ENCODE results near the gene LINC01488.

Gene LINC01488

GRCh38 chr11:69516526-69516925 is 35.1 kb downstream of the LINC01488 start:
- H2BK120ac ChIP-seq (ENCODE audit: low read depth, low read length): no peak overlapping the region
- no peak overlapping the region for H3K23ac ChIP-seq (ENCODE audit: low read length in 2 of 2)
- peaks cover 10% of the 10 kb centered on the region for H3K9me3 ChIP-seq (ENCODE audit: control insufficient read depth, low read length)
- no peaks in the 10 kb centered on the region for H3K79me1 ChIP-seq (replicated peaks; ENCODE audit: low read length, poor library complexity, severe bottlenecking)
- no peak overlapping the region for H2AK5ac ChIP-seq (ENCODE audit: low read length, severe bottlenecking)
- no peaks in the 10 kb centered on the region for H3K4me1 ChIP-seq (ENCODE audit: control insufficient read depth, insufficient read depth, low read depth, low read length)
- peak overlapping the region; percentile 77 for H3K9ac ChIP-seq (ENCODE audit: low read length)
- H3K36me3 ChIP-seq (ENCODE audit: control insufficient read depth in 1 of 2, insufficient read depth in 2 of 2, low read depth in 1 of 2, low read length in 2 of 2): no peaks in the 10 kb centered on the region
- no peak overlapping the region for H3K4me2 ChIP-seq (ENCODE audit: low read length, poor library complexity, severe bottlenecking)
- no peak overlapping the region for H3K14ac ChIP-seq (ENCODE audit: low read length in 2 of 2)
- H2AFZ ChIP-seq (ENCODE audit: low read depth, low read length): no peak overlapping the region
- H4K91ac ChIP-seq (ENCODE audit: low read length): no peak overlapping the region
- H2BK5ac ChIP-seq (ENCODE audit: low read depth, low read length, poor library complexity, severe bottlenecking): no peak overlapping the region
- H4K8ac ChIP-seq (ENCODE audit: low read length): no peak overlapping the region
- H3K27ac ChIP-seq (ENCODE audit: low read length, poor library complexity, severe bottlenecking): no peak overlapping the region
- DNase-seq: no peak
- WGBS: 97% methylated on average over 3 of the region's 3 CpGs
- H3K18ac ChIP-seq (ENCODE audit: low read depth in 1 of 2, low read length in 2 of 2): no peak overlapping the region
- no peak overlapping the region for H3K4ac ChIP-seq (ENCODE audit: low read depth in 1 of 2, low read length in 2 of 2)
- peaks cover 0 to 22% of the 10 kb centered on the region in 2 experiments for H3K27me3 ChIP-seq (ENCODE audit: control insufficient read depth in 1 of 2, insufficient read depth in 1 of 2, low read length in 2 of 2)
- H3K4me3 ChIP-seq (ENCODE audit: insufficient read depth in 1 of 2, low read depth in 1 of 2, low read length in 2 of 2): no peak overlapping the region
- no peak overlapping the region for H2BK12ac ChIP-seq (ENCODE audit: low read length in 2 of 2)
- no peak overlapping the region for H2BK15ac ChIP-seq (ENCODE audit: low read depth, poor library complexity, severe bottlenecking)

- H3K4me2 ChIP-seq (ENCODE audit: low read length, poor library complexity, severe bottlenecking): no peak overlapping the region
- H2AK5ac ChIP-seq (ENCODE audit: low read length, severe bottlenecking): no peak overlapping the region
- DNase-seq: no peak
- no peak overlapping the region for H2BK12ac ChIP-seq (ENCODE audit: low read length in 2 of 2)
- H2BK15ac ChIP-seq (ENCODE audit: low read depth, poor library complexity, severe bottlenecking): no peak overlapping the region
- H3K23ac ChIP-seq (ENCODE audit: low read length in 2 of 2): no peak overlapping the region
- no peak overlapping the region for H3K27ac ChIP-seq (ENCODE audit: low read length, poor library complexity, severe bottlenecking)
- no peak overlapping the region for H3K4ac ChIP-seq (ENCODE audit: low read depth in 1 of 2, low read length in 2 of 2)
- H3K4me1 ChIP-seq (ENCODE audit: control insufficient read depth, insufficient read depth, low read depth, low read length): no peaks in the 10 kb centered on the region
- H4K91ac ChIP-seq (ENCODE audit: low read length): no peak overlapping the region
- no peak overlapping the region for H2BK120ac ChIP-seq (ENCODE audit: low read depth, low read length)
- no peak overlapping the region for H3K18ac ChIP-seq (ENCODE audit: low read depth in 1 of 2, low read length in 2 of 2)
- H3K79me1 ChIP-seq (replicated peaks; ENCODE audit: low read length, poor library complexity, severe bottlenecking): no peaks in the 10 kb centered on the region
- H3K9me3 ChIP-seq (ENCODE audit: control insufficient read depth, low read length): peaks cover 15% of the 10 kb centered on the region
- no peak overlapping the region for H2BK5ac ChIP-seq (ENCODE audit: low read depth, low read length, poor library complexity, severe bottlenecking)
- H3K4me3 ChIP-seq (ENCODE audit: insufficient read depth in 1 of 2, low read depth in 1 of 2, low read length in 2 of 2): peak overlapping the region in 1 of 2 experiments; percentile 63
- H3K36me3 ChIP-seq (ENCODE audit: control insufficient read depth in 1 of 2, insufficient read depth in 2 of 2, low read depth in 1 of 2, low read length in 2 of 2): peaks cover 0 to 8% of the 10 kb centered on the region in 2 experiments
- no peak overlapping the region for H2AFZ ChIP-seq (ENCODE audit: low read depth, low read length)
- peaks cover 0 to 21% of the 10 kb centered on the region in 2 experiments for H3K27me3 ChIP-seq (ENCODE audit: control insufficient read depth in 1 of 2, insufficient read depth in 1 of 2, low read length in 2 of 2)
- WGBS: 99% methylated on average over 4 of the region's 5 CpGs
- H4K8ac ChIP-seq (ENCODE audit: low read length): no peak overlapping the region
- no peak overlapping the region for H3K14ac ChIP-seq (ENCODE audit: low read length in 2 of 2)
- H3K9ac ChIP-seq (ENCODE audit: low read length): peak overlapping the region; percentile 77
Measured at GRCh38 chr11:69518081-69518950, 36.9 kb downstream of the LINC01488 start.

- Histone ChIP-seq H3K36me3 (ENCODE audit: control insufficient read depth in 1 of 2, insufficient read depth in 2 of 2, low read depth in 1 of 2, low read length in 2 of 2) (peaks cover 0 to 8% of the 10 kb centered on the region in 2 experiments), H2BK15ac (ENCODE audit: low read depth, poor library complexity, severe bottlenecking) (no peak overlapping the region), H4K8ac (ENCODE audit: low read length) (no peak overlapping the region), H2AK5ac (ENCODE audit: low read length, severe bottlenecking) (no peak overlapping the region), H2BK120ac (ENCODE audit: low read depth, low read length) (no peak overlapping the region), H3K4ac (ENCODE audit: low read depth in 1 of 2, low read length in 2 of 2) (no peak overlapping the region), H3K4me1 (ENCODE audit: control insufficient read depth, insufficient read depth, low read depth, low read length) (peaks cover 2% of the 10 kb centered on the region), H3K4me3 (ENCODE audit: insufficient read depth in 1 of 2, low read depth in 1 of 2, low read length in 2 of 2) (no peak overlapping the region), H3K18ac (ENCODE audit: low read depth in 1 of 2, low read length in 2 of 2) (no peak overlapping the region), H3K27me3 (ENCODE audit: control insufficient read depth in 1 of 2, insufficient read depth in 1 of 2, low read length in 2 of 2) (peaks cover 0 to 32% of the 10 kb centered on the region in 2 experiments), H3K9me3 (ENCODE audit: control insufficient read depth, low read length) (peaks cover 15% of the 10 kb centered on the region), H3K79me1 (replicated peaks; ENCODE audit: low read length, poor library complexity, severe bottlenecking) (no peaks in the 10 kb centered on the region), H4K91ac (ENCODE audit: low read length) (no peak overlapping the region), H3K4me2 (ENCODE audit: low read length, poor library complexity, severe bottlenecking) (no peak overlapping the region), H3K14ac (ENCODE audit: low read length in 2 of 2) (no peak overlapping the region), H3K23ac (ENCODE audit: low read length in 2 of 2) (no peak overlapping the region), H3K9ac (ENCODE audit: low read length) (no peak overlapping the region), H2AFZ (ENCODE audit: low read depth, low read length) (no peak overlapping the region), H2BK12ac (ENCODE audit: low read length in 2 of 2) (no peak overlapping the region), H3K27ac (ENCODE audit: low read length, poor library complexity, severe bottlenecking) (no peak overlapping the region), H2BK5ac (ENCODE audit: low read depth, low read length, poor library complexity, severe bottlenecking) (no peak overlapping the region)
- 94% methylated on average over 1 of the region's 1 CpG for WGBS
- no peak for DNase-seq
Measured at GRCh38 chr11:69520186-69520916, 38.9 kb downstream of the LINC01488 start.

- H3K4me3 ChIP-seq (ENCODE audit: insufficient read depth in 1 of 2, low read depth in 1 of 2, low read length in 2 of 2): no peak overlapping the region
Measured at GRCh38 chr11:69521457-69521856, 40.0 kb downstream of the LINC01488 start.

More at GRCh38 chr11:69521457-69521856, 40.0 kb downstream of the LINC01488 start:
- no peak overlapping the region for H3K4ac ChIP-seq (ENCODE audit: low read depth in 1 of 2, low read length in 2 of 2)
- no peak overlapping the region for H3K18ac ChIP-seq (ENCODE audit: low read depth in 1 of 2, low read length in 2 of 2)
- H2BK15ac ChIP-seq (ENCODE audit: low read depth, poor library complexity, severe bottlenecking): no peak overlapping the region
- H2AK5ac ChIP-seq (ENCODE audit: low read length, severe bottlenecking): no peak overlapping the region
- H3K23ac ChIP-seq (ENCODE audit: low read length in 2 of 2): no peak overlapping the region
- no peak overlapping the region for H2BK5ac ChIP-seq (ENCODE audit: low read depth, low read length, poor library complexity, severe bottlenecking)
- 50% methylated on average over 4 of the region's 4 CpGs for WGBS
- no peak overlapping the region for H2AFZ ChIP-seq (ENCODE audit: low read depth, low read length)
- no peaks in the 10 kb centered on the region for H3K79me1 ChIP-seq (replicated peaks; ENCODE audit: low read length, poor library complexity, severe bottlenecking)
- no peak overlapping the region for H3K14ac ChIP-seq (ENCODE audit: low read length in 2 of 2)
- peaks cover 4% of the 10 kb centered on the region for H3K4me1 ChIP-seq (ENCODE audit: control insufficient read depth, insufficient read depth, low read depth, low read length)
- no peak overlapping the region for H3K9ac ChIP-seq (ENCODE audit: low read length)
- H2BK120ac ChIP-seq (ENCODE audit: low read depth, low read length): no peak overlapping the region
- H4K8ac ChIP-seq (ENCODE audit: low read length): no peak overlapping the region
- no peak overlapping the region for H2BK12ac ChIP-seq (ENCODE audit: low read length in 2 of 2)
- peaks cover 0 to 8% of the 10 kb centered on the region in 2 experiments for H3K36me3 ChIP-seq (ENCODE audit: control insufficient read depth in 1 of 2, insufficient read depth in 2 of 2, low read depth in 1 of 2, low read length in 2 of 2)
- H3K27ac ChIP-seq (ENCODE audit: low read length, poor library complexity, severe bottlenecking): no peak overlapping the region
- no peak for DNase-seq
- H3K9me3 ChIP-seq (ENCODE audit: control insufficient read depth, low read length): peaks cover 8% of the 10 kb centered on the region
- no peak overlapping the region for H3K4me2 ChIP-seq (ENCODE audit: low read length, poor library complexity, severe bottlenecking)
- peaks cover 0 to 42% of the 10 kb centered on the region in 2 experiments for H3K27me3 ChIP-seq (ENCODE audit: control insufficient read depth in 1 of 2, insufficient read depth in 1 of 2, low read length in 2 of 2)
- H4K91ac ChIP-seq (ENCODE audit: low read length): no peak overlapping the region
